H7 (cell line): ENCODE data around the gene KCNK16. TPM values are rescaled to one million over a fixed set of nuclear protein-coding genes. Genes with fewer than 3 reads are reported as not detected.
A peak's percentile ranks its signal among the peaks of the same experiment; 100 is the strongest.

Experiments used
- DNase-seq: peaks from one replicate; pipeline ENCODE4 v3.0.0; 2012
- H3K27me3 ChIP-seq: 2 replicates; pipeline ENCODE4 v1.6.0; 2011; ENCODE audit warnings: mild to moderate bottlenecking, low read length; ENCODE audit not compliant: control insufficient read depth, insufficient read depth
- H3K36me3 ChIP-seq: replicated peaks from 2 replicates; pipeline ENCODE4 v1.5.1; 2011; ENCODE audit warnings: low read length; ENCODE audit not compliant: control insufficient read depth, insufficient read depth
- H3K4me3 ChIP-seq: 2 replicates; pipeline ENCODE4 v1.5.1; 2011; ENCODE audit warnings: low read depth, mild to moderate bottlenecking, control low read depth, low read length, moderate library complexity; ENCODE audit not compliant: insufficient read depth
- total RNA-seq: library from RNA; depleted of rRNA; stranded (reverse); fragments of >200 nt; shearing (Covaris generic); gene quantifications from 2 replicates; pipeline ENCODE4 v1.2.3, GENCODE V29; 2014; rRNA removed

Gene KCNK16
- not detected in 2 replicates for total RNA-seq

GRCh38 chr6:39322306-39322850 is at the start of gene KCNK16:
TSS of gene KCNK16 (minus strand) at chr6:39322702. CDS start at chr6:39322540, 162 bp downstream.
- no peaks in the 10 kb centered on the region for H3K36me3 ChIP-seq
- no peak within 1 kb of the TSS for H3K4me3 ChIP-seq
- no peak for DNase-seq
- no peaks in the 10 kb centered on the region; the same call in 1 of the 2 replicates for H3K27me3 ChIP-seq

GRCh38 chr6:39370390-39370789 is 47.9 kb upstream of the KCNK16 start:
- no peak for DNase-seq
- no peak overlapping the region for H3K4me3 ChIP-seq
- no peaks in the 10 kb centered on the region for H3K27me3 ChIP-seq
- H3K36me3 ChIP-seq: no peaks in the 10 kb centered on the region

DNA sequence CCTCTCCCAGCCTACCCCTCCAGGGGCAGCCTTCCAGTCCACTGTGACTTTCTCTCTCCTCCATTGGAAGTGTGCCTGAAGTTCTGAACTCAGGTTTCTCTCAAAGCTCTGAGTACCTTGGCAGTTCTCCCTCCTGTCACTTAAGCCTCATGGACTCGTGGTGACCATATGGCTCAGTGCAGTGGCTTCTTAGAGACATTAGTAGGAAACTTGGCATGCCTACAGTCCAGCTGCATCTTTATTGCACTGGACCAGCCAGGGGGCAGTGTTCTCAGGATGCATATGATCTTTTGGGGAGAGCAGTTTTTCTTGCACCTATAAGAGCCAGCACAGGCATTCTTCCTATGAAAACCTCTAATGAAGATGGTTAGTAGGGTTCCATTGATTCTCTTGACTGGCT is 47.5 kb upstream of the KCNK16 start:
- DNase-seq: no peak

GRCh38 chr6:39367700-39368099 is 45.2 kb upstream of the KCNK16 start:
- DNase-seq: no peak
- no peak overlapping the region for H3K4me3 ChIP-seq
- no peaks in the 10 kb centered on the region for H3K36me3 ChIP-seq
- no peaks in the 10 kb centered on the region for H3K27me3 ChIP-seq

More for the DNA sequence above, 47.5 kb upstream of the KCNK16 start:
- Histone ChIP-seq H3K4me3 (no peak overlapping the region), H3K36me3 (no peaks in the 10 kb centered on the region), H3K27me3 (no peaks in the 10 kb centered on the region)

DNA sequence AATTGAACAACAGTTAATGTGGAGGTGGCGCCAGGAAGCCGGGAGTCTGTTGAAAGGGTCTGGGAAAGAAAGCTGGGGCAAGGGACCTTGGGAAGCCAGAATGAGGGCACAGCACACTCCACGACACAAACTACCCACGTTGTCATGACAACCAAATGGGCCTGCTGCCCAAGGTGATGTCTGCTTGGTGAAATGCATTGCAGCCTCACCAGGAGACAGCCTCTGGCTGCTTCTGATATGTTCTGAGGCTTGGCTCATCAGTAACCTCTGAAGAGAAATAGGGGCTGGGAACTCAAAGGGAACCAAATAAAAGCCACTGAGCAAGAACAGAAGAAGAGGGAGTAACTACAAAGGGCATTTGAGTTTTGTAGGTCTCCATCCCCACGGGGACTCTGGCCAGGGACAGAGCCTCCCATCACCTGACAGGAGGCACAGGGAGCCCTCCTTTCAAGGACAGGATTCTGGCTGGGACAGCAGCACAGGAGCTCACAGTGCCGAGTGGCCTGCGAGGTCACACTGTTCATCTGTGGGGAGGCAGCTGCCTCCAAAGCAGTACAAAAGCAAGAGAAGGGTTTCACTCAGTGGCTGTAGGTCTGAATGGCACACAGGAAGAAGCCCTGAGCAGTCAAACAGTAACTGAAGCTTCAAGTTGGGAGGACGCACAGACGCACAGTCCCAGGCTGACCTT is 44.6 kb upstream of the KCNK16 start:
- DNase-seq: no peak

DNA sequence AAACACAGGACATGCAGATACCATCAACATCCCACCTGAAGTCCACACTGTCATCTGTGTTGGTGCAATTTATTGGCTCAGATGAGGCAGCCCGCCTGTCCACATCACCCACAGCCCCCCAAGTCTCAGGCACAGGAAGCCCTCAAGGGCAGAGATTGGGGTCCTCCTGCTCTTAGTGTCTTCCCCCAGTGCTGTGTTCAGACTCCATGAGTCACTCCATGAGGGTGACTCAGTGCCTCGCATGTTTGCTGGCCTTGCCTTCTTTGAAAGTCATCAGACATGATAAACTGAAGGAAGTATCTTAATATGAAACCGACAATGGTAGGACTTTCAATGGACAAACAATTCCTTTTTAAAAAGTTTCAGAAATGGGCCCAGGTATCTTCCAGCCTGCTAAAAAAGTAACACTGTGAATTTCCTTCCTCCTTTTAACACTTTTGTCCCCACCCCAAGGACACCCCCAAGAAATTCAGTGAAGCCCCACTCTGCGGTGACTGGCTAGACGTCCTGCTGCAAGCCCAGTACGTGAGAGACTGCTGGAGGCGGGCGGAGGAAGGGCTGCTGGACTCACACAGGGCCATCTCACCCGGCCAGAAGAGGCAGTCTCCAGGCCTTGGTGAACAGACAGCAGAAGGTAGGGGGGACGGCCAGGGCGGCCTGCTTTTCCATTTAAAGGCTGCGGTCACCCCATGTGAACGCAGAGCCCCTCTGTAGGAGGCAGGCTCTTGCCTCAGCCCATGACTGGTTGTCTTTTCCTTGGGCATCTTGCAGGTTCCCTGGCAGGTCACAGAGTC is 43.0 kb upstream of the KCNK16 start:
- no peaks in the 10 kb centered on the region for H3K36me3 ChIP-seq
- no peak overlapping the region for H3K4me3 ChIP-seq
- H3K27me3 ChIP-seq: no peaks in the 10 kb centered on the region
- DNase-seq: peak; percentile 20

More for the DNA sequence above, 44.6 kb upstream of the KCNK16 start:
- Histone ChIP-seq H3K36me3 (no peaks in the 10 kb centered on the region), H3K4me3 (no peak overlapping the region), H3K27me3 (no peaks in the 10 kb centered on the region)

DNA sequence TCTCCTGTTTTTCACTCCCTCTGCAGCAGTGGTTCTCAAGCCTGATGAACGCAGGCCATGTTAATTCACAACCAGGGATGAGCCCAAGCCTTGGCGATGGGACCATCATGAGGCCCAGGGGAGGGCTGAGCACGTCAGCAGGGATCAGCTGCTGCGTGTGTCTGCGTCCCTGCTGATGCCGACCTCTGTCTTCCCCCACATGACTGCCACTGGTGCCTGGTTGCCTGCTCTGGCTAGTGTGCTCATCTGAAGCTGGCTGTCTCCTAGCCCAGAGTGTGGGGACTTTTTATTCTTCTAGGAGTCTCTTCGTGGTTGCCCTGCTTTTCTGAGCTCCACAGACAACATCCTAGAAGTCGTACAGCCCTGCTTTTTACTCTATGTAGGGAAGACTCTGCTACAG is 40.8 kb upstream of the KCNK16 start:
- H3K36me3 ChIP-seq: no peaks in the 10 kb centered on the region

GRCh38 chr6:39362487-39362865 is 40.0 kb upstream of the KCNK16 start:
- Histone ChIP-seq H3K27me3 (no peaks in the 10 kb centered on the region), H3K4me3 (no peak overlapping the region), H3K36me3 (no peaks in the 10 kb centered on the region)
- peak; percentile 62 for DNase-seq

More for the DNA sequence above, 40.8 kb upstream of the KCNK16 start:
- H3K4me3 ChIP-seq: no peak overlapping the region
- no peaks in the 10 kb centered on the region for H3K27me3 ChIP-seq
- DNase-seq: no peak

DNA sequence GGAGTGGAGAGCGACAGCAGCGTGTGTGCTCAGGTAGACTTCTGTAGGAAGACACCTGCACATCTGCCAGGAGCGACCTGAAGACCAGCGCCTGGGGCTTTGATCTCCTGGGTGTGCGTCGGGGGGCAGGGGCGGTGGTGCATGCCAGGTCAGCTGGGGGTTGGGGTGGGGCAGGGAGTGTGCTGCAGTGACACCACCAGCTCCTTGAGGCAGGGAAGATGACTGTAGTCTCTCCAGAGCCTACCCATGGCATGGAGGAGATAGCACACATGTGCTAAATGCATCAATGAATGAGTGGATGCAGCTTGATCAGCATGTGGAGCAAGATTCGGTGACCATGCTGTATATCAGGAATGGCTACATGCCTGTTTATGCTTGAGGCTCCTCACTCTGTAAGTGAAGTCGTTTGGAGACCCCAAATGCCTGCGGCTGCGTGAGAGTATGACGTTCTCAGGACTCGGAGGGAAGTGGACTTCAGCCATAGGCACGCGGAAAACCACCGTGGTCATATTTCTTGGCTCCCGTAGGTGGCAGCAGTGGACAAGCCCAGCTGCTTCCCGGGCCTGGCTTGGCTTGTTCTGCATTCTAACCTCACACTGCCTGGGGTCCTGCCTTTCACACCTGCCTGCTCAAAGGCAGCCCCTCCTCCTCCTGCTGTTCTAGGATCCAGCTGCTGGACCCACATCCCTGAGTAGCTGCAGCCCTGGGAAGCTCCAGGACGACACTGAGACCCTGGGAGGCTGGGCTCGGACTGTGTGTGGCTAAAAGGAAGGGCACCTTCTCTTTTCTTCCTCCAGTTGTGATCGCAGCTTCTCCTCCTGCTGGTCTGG is 39.4 kb upstream of the KCNK16 start:
- DNase-seq: peak; percentile 94
- no peaks in the 10 kb centered on the region for H3K27me3 ChIP-seq

GRCh38 chr6:39360378-39360777 is 37.9 kb upstream of the KCNK16 start:
- Histone ChIP-seq H3K27me3 (no peaks in the 10 kb centered on the region), H3K36me3 (no peaks in the 10 kb centered on the region), H3K4me3 (no peak overlapping the region)
- no peak for DNase-seq

More for the DNA sequence above, 39.4 kb upstream of the KCNK16 start:
- no peak overlapping the region for H3K4me3 ChIP-seq
- H3K36me3 ChIP-seq: no peaks in the 10 kb centered on the region

DNA sequence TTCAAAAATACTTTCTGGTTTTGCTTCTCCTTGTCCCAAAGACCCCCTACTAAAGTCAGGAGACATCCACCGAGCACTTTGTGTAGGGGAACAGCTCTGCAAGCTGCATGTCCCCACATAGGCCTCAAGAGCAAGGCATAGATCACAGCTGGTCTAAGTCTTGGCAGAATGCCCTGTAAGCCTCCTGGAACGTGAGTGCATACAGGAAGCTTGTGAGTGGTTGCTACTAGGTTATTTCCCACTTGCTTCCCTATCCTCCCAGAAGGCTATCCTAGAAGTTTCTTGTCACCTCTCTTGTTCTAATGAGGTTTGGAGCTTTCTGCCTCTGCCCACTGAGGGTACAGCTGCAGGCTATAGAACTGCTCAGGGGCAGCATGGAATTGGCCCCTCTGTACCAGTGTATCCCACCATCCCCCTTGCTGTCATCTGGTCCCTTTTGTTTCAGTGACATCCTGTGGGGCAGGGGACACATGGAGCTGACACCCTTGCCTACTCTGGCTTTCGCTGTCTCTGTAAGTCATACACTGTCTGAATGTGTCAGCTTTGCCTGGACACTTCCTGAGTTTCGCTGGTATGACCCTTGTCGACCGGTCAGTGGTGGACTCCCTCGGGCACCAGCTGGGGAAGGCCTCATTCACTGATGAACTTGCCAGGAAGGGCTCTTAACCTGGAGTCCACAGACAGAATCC is 35.6 kb upstream of the KCNK16 start:
- DNase-seq: peak; percentile 8
- Histone ChIP-seq H3K4me3 (no peak overlapping the region), H3K27me3 (no peaks in the 10 kb centered on the region)

GRCh38 chr6:39353698-39354315 is 31.3 kb upstream of the KCNK16 start:
- H3K4me3 ChIP-seq: no peak overlapping the region
- H3K36me3 ChIP-seq: no peaks in the 10 kb centered on the region
- no peaks in the 10 kb centered on the region for H3K27me3 ChIP-seq
- no peak for DNase-seq

More for the DNA sequence above, 35.6 kb upstream of the KCNK16 start:
- no peaks in the 10 kb centered on the region for H3K36me3 ChIP-seq

- H3K4me3 ChIP-seq: no peak overlapping the region
- no peak for DNase-seq
- H3K27me3 ChIP-seq: no peaks in the 10 kb centered on the region
- no peaks in the 10 kb centered on the region for H3K36me3 ChIP-seq
These were observed 28.4 kb upstream of the KCNK16 start for GRCh38 chr6:39350723-39351505.
